T follicular helper cell (primary cell): ENCODE measurements around the gene PLET1.

Experiments used
- DNase-seq: peaks from one replicate; pipeline ENCODE4 v3.0.0-alpha.2; 2020; ENCODE audit warnings: low read depth
- total RNA-seq, 2 experiments: gene quantifications; one replicate each; lab custom pipeline; 2026; lab: John Stamatoyannopoulos, UW

The PLET1 gene
- 0 reads per million in 2 experiments for total RNA-seq

- no peak for DNase-seq
These were observed at the start of gene PLET1 for GRCh38 chr11:112260490-112260889. PLET1 (minus strand) TSS chr11:112260860; CDS start chr11:112260589, 271 bp downstream.

DNA sequence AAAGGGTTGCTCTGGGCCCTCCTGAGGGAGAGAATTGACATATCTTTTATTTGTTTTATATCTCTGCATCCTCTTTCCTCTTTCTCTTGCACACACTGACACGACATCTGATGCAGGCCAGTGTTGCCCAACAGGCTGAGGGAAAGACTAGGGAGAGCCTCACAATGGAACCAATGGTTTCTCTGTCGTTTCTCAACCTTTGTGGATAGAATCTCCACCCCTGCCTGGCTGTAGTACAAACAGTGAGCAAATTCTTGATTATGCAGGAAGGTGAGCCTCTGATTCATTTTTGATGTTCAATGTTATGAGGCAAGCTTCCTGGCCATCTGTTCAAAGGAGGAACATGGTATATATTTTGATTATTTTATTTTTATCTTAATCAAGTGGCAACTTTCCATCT, 49.8 kb upstream of the PLET1 start:
- DNase-seq, result no peak

DNA sequence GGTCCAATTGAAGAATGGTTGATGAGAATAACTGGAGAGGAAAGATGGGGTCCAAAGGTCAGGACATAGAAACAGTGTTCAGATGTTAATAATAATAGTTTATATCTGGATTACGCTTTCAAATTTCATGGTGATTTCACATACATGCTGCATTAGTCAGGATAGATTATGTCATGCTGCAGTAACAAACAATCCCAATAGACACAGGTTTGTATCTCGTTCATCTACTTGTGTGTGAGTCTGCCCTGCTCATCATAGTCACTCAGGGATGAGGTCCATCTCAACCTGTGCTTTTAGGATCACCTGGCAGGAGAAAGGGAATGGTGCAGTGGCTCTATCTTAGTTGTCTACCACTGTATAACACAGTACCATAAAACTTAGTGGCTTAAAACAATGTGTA, 48.0 kb upstream of the PLET1 start:
- DNase-seq, result no peak

GRCh38 chr11:112307616-112308015, 47.0 kb upstream of the PLET1 start:
- no peak for DNase-seq

DNA sequence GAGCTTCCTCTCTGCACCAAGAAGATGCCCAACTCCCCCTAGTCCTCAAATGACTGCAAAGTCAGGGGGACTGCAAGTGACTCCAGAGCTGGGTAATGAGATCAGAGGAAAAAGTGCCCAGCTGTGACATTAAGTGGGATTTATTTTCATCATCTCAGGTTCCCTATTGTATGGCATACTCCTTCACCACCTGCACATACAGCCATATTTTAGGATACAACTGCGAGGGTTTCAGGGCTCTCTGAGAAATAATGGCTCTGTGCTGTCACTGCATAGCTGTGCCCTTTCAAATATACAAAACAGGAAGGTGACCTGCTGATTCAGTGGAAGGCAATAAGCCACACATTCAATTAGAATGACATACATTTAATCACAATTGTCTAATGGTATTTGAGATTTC, 45.6 kb upstream of the PLET1 start:
- no peak for DNase-seq

- no peak for DNase-seq
These were observed 44.3 kb upstream of the PLET1 start for GRCh38 chr11:112304914-112305313.

DNA sequence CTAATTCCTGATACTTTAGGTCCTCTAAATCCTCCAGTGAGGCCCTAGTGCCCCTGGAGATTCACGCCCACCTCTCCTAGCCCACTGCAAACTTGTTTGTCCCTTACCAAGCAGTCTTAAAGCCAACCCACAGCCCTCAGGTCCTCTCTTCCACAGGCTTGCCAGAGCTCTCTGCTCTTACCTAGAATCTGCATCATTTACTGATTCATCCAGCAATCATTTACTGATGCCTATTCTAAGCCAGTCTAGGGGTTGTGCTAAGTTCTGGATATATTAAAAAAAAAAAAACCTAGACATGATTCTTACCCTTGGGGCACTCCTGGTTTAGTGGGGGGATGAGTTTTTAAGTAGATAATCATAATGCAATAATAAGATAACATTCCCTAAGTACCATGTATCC, 43.0 kb upstream of the PLET1 start:
- no peak for DNase-seq

DNA sequence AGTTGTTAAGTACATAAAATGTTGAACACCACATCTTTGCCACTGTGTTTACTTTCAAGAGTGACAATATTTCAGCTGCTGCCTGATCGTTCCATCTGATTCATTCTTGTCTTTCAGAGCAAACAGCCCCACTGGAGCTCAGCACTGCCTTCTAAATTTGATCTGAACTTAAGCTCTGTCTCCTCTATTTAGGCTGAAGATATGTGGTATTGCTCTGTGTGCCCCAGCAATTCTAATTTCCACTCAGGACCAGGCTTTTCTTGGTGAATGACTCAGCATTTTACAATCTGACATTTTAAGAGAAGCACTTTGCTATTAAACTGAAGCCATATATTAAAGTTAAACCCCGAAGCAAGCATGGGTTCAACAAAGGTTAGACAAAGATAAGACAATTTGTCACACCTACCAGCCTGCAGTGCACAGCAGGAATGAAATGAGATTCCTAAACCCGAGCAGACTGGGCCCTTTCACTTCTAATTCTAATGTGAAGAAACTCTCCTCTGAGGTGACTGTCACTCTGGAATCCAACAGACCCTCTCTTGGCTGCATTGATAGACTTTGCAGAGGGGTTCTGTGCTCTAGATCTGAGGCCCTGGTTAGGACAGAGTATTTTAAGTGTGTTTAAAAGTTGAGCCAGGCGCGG, 41.7 kb upstream of the PLET1 start:
- no peak for DNase-seq

GRCh38 chr11:112300094-112300786, 39.6 kb upstream of the PLET1 start:
- DNase-seq, result no peak

DNA sequence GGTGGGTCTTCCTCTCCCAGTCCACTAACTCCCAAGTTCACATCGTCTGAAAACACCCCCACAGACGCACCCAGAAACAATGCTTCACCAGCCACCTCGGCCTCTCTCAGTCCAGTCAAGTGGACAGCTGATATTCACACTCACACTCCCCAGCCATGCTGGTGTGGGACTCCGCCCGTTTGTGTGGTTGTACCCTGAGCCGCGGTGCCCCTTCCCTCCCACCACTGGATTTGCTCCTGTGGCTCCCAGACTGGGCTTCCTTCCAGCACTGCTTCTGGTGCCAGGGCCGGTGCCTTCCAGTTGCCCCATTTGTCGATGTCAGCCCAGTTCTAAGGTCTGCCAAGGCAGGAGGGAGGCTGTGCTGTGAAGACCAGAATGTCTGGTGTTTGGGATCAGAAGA, 37.9 kb upstream of the PLET1 start:
- DNase-seq, result no peak

- DNase-seq, result no peak
These were observed 36.7 kb upstream of the PLET1 start for GRCh38 chr11:112297248-112297866.

- no peak for DNase-seq
These were observed 35.4 kb upstream of the PLET1 start for GRCh38 chr11:112296044-112296443.

GRCh38 chr11:112294688-112295340, 34.2 kb upstream of the PLET1 start:
- no peak for DNase-seq

DNA sequence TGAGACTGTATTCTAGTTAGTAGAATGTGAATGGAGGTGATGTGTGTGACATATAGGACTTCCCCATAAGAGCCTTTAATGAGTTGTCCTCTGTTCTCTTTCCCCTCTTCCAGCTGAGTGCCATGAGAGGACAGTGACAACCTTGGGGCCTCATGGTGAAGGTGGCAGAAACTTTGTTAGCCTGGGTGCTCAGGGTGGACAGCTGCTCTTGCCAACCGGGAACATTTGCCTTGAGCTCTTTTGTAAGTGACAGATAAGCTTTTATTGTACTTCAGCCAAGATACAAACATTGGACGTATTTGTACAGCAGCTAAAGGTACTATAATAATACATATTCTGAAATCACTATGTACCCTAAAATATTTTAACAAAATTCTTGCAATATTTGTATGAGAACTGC, 33.0 kb upstream of the PLET1 start:
- no peak for DNase-seq

DNA sequence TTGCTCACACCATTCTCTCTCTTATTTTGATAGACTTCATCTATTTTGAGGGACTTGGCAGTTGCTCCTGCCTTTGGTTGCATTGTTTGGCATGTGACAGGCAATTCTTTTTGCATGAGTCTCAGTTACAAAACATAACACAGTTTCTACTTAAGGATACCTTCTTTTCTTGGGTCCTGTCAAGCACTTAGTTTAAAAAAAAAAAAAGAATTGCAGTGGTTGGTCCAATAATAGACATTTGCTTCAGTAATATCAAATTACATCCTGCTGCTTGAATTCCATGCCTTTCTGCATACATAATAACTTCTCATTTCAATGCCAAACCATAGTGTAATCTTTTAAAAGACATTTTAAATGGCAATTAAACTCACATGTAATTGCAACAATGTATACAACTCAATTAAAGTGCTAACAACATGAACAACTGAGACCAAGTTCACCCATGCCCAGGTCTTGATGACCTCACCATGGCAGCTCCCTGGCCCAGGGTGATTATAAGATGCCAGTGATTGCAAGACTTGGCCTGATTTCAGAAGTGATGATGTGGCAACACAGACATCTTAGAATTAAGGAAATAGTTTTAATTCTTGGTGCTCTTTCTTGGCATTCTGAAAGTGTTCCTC, 32.2 kb upstream of the PLET1 start:
- DNase-seq, result no peak

- no peak for DNase-seq
These were observed 31.5 kb upstream of the PLET1 start for GRCh38 chr11:112292188-112292587.

DNA sequence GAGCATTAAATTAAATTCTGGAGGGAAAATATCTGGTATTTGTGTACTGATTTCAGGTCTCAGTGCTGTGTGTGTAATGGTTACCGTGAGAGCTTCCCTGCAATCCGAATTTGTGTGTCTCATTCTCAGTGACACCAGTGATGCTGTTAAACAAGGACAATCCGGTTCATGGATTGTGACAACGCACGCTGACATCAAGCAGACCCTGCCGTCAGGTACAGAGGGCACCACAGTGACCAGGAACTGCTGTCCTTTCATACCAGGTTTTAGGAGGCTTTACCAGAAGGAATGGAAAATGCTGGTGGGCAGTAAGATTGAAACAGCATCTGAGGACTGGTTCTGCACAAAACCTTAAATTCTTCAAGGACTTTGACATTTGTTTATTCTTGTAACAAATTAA, 30.5 kb upstream of the PLET1 start:
- no peak for DNase-seq

DNA sequence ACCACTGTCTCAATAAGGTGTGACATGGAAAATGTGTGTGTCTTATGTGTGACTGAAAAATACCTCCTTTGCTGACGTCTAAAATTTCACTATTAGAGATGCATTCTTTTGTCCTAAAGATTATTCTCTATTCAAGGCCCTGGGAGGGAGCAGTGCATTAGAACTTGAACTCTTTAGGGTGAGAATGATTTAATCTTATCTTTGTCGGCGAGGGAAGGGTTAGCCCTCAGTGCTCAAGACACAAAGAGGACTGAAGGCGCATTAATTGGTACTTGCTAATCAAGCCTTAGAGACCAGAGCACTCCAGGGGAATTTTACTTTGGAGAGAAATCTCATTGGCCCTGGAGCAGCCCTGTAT, 29.8 kb upstream of the PLET1 start:
- DNase-seq, result no peak

GRCh38 chr11:112289588-112290492, 29.2 kb upstream of the PLET1 start:
- peak; percentile 74 for DNase-seq

DNA sequence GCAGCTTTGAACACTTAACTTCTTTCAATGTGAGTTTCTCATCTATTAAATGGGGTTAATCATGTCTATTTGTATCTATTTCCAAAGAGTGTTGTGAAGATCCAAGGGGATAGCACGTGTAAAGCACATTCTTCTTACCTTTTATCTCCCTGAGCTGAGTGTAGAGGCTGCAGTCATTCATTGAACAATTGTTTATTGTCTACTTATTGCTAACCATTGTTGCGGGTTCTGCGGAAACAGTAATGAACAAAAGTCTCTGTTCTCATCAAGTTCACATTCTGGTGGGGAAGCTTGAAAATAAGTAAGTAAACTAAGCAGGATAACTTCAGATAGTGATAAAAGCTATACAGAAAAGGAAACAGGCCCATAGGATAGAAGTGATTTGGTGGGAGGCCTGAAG, 27.4 kb upstream of the PLET1 start:
- DNase-seq, result no peak

DNA sequence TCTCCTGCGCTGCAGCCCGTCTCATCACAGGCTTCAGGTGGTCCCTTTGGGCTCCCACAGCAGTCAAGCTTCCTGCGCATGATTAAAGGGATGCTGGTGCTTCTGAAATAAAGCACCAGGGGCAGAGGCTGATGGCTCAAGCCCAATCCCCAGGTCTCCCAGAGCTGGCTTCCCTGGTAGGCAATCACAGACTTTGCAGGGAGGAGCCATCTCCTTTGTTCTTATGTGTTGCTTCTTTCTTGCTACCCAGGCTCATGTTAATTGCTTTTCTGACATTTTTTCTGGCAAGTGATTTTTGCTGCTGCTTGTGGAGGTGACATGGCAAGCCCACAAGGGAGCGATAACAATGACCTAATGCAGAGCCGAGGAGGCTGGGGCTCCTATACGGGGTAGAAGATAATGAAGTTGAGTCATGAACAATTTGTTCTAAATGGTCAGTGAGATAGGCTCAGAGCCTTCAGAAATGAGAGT, 25.2 kb upstream of the PLET1 start:
- no peak for DNase-seq
